ENCODE results near the gene SFXN2. TPM values are rescaled to one million over a fixed set of nuclear protein-coding genes. Genes with fewer than 3 reads are reported as not detected.

The SFXN2 gene
- total RNA-seq, 4 donors from 2014 or later = 2.6 to 8.1 (median 4.4) TPM

- TF ChIP-seq CTCF (IDR thresholded peaks at IDR 0.05; ENCODE audit: low read depth) = no peak
Measured at GRCh38 chr10:102704915-102705314, 9.5 kb upstream of the SFXN2 start.

- TF ChIP-seq CTCF (IDR thresholded peaks at IDR 0.05; ENCODE audit: low read depth) = no peak
Measured at GRCh38 chr10:102705531-102705930, 8.9 kb upstream of the SFXN2 start.

- no peak for TF ChIP-seq CTCF (IDR thresholded peaks at IDR 0.05; ENCODE audit: low read depth)
Measured at GRCh38 chr10:102710609-102711008, 3.8 kb upstream of the SFXN2 start.

- no peak for TF ChIP-seq CTCF (IDR thresholded peaks at IDR 0.05; ENCODE audit: low read depth)
Measured at GRCh38 chr10:102712089-102712488, 2.3 kb upstream of the SFXN2 start.

GRCh38 chr10:102712843-102713538 is 1.4 kb upstream of the SFXN2 start:
- no peak for TF ChIP-seq CTCF (IDR thresholded peaks at IDR 0.05; ENCODE audit: low read depth)

GRCh38 chr10:102713539-102713813 is 960 bp upstream of the SFXN2 start:
- TF ChIP-seq CTCF (IDR thresholded peaks at IDR 0.05; ENCODE audit: low read depth) = no peak

- TF ChIP-seq CTCF (IDR thresholded peaks at IDR 0.05; ENCODE audit: low read depth) = no peak
Measured at GRCh38 chr10:102713814-102714620, 419 bp upstream of the SFXN2 start, which contains the start of gene ARL3. Gene ARL3, minus strand, starts transcription at chr10:102714397. Its CDS starts 122 bp downstream, at chr10:102714275.

Measured in subcutaneous adipose tissue (tissue), 4 donors.